H1 (cell line): ENCODE measurements around the gene LRP2BP. TPM values are rescaled to one million over a fixed set of nuclear protein-coding genes. Genes with fewer than 3 reads are reported as not detected.
"Not testable (repeated sequence)": the region's sequence is repeated elsewhere in the genome, so short reads cannot be mapped to it uniquely, and the experiment has no call there.

Experiments
- CTCF ChIA-PET: fragments of 300-600 bp; sonication (Branson Sonifier 250); formaldehyde crosslinking; loops from one replicate; lab custom pipeline; 2021; ENCODE audit not compliant: partially characterized antibody; lab: Charles Lee
- POLR2A ChIA-PET: fragments of 300-600 bp; sonication (Branson Sonifier 250); formaldehyde crosslinking; loops from one replicate; lab custom pipeline; 2021; ENCODE audit warnings: inconsistent platforms; ENCODE audit not compliant: partially characterized antibody; lab: Charles Lee
- DNase-seq, 2 experiments: peaks; one replicate each; pipeline versions ENCODE4 v3.0.0 to v3.0.0-alpha.2; 2010 to 2022; ENCODE audit warnings: low spot score in 2 of 2, low read depth in 1 of 2, mixed read lengths in 1 of 2
- FAIRE-seq: peaks from 2 replicates; lab custom pipeline; 2011; peaks lifted over from hg19 to GRCh38; lab: Jason Lieb, UNC
- H2AFZ ChIP-seq: 2 replicates; pipeline ENCODE4 v1.8.1; 2012; ENCODE audit warnings: low read length, inconsistent platforms
- H2AK5ac ChIP-seq: 2 replicates; pipeline ENCODE4 v1.6.1; 2013; ENCODE audit warnings: low read depth, low read length
- H2BK120ac ChIP-seq: replicated peaks from 2 replicates; pipeline ENCODE3; 2013; ENCODE audit warnings: low read depth, low read length, inconsistent platforms
- H2BK12ac ChIP-seq: 2 replicates; pipeline ENCODE4 v1.6.1; 2013; ENCODE audit warnings: low read depth, low read length
- H2BK15ac ChIP-seq: 2 replicates; pipeline ENCODE4 v1.6.1; 2013; ENCODE audit warnings: low read length
- H2BK20ac ChIP-seq: 2 replicates; pipeline ENCODE4 v1.6.1; 2013; ENCODE audit warnings: low read length
- H2BK5ac ChIP-seq: 2 replicates; pipeline ENCODE4 v1.6.1; 2013; ENCODE audit warnings: low read depth, low read length
- H3K14ac ChIP-seq: 2 replicates; pipeline ENCODE4 v1.6.1; 2013; ENCODE audit warnings: inconsistent platforms; ENCODE audit not compliant: insufficient read length
- H3K18ac ChIP-seq: 2 replicates; pipeline ENCODE4 v1.6.1; 2013; ENCODE audit warnings: low read length; ENCODE audit errors: extremely low read depth
- H3K23ac ChIP-seq: 2 replicates; pipeline ENCODE4 v1.6.1; 2013; ENCODE audit warnings: inconsistent platforms; ENCODE audit not compliant: insufficient read length
- H3K23me2 ChIP-seq: 2 replicates; pipeline ENCODE4 v1.6.1; 2013; ENCODE audit warnings: low read depth, low read length
- H3K27ac ChIP-seq: 2 replicates; pipeline ENCODE4 v1.6.1; 2011; ENCODE audit warnings: low read depth, low read length, inconsistent platforms
- H3K27me3 ChIP-seq, 4 experiments: replicated peaks in 1 of 4; 1 replicate in 1 of 4; 2 replicates in 3 of 4; pipeline versions ENCODE4 v1.6.1 to v1.8.1; 2011 to 2013; ENCODE audit warnings: low read length in 3 of 4, mild to moderate bottlenecking in 3 of 4, inconsistent platforms in 2 of 4, mixed read lengths in 2 of 4, moderate library complexity in 1 of 4; ENCODE audit not compliant: control insufficient read depth in 3 of 4, insufficient read depth in 3 of 4; ENCODE audit errors: extremely low read depth in 1 of 4
- H3K36me3 ChIP-seq, 4 experiments: 2 replicates each; pipeline versions ENCODE4 v1.6.1 to v1.8.1; 2011 to 2013; ENCODE audit warnings: mild to moderate bottlenecking in 4 of 4, low read length in 3 of 4, moderate library complexity in 2 of 4, control low read depth in 1 of 4, inconsistent platforms in 1 of 4; ENCODE audit not compliant: insufficient read depth in 4 of 4, control insufficient read depth in 2 of 4
- H3K4ac ChIP-seq: replicated peaks from 2 replicates; pipeline ENCODE3; 2013; ENCODE audit warnings: low read length, low read depth, mixed read lengths, inconsistent platforms; ENCODE audit not compliant: insufficient read length
- H3K4me1 ChIP-seq, 4 experiments: replicated peaks in 1 of 4; 1 replicate in 1 of 4; 2 replicates in 3 of 4; pipeline versions ENCODE4 v1.6.1 to v1.8.1; 2011 to 2013; ENCODE audit warnings: low read length in 3 of 4, inconsistent platforms in 2 of 4, mixed read lengths in 1 of 4; ENCODE audit not compliant: insufficient read depth in 4 of 4, control insufficient read depth in 3 of 4
- H3K4me2 ChIP-seq, 2 experiments: 2 replicates each; pipeline versions ENCODE4 v1.6.1 to v1.8.1; 2011 to 2013; ENCODE audit warnings: low read depth in 2 of 2, low read length in 2 of 2, control low read depth in 1 of 2, inconsistent platforms in 1 of 2, mild to moderate bottlenecking in 1 of 2; ENCODE audit not compliant: insufficient read depth in 1 of 2
- H3K4me3 ChIP-seq, 4 experiments: fragments of 200-600, 300-600 bp in 1 of 4; sonication (generic), shearing (Covaris generic), sonication (Bioruptor Twin) in 1 of 4; 2 replicates each; pipeline versions ENCODE4 v1.5.1 to v1.8.1; 2011 to 2016; ENCODE audit warnings: low read length in 4 of 4, low read depth in 3 of 4, control low read depth in 2 of 4, inconsistent platforms in 2 of 4, mild to moderate bottlenecking in 2 of 4, mixed read lengths in 1 of 4, moderate library complexity in 1 of 4; ENCODE audit not compliant: insufficient read depth in 2 of 4; ENCODE audit errors: extremely low read depth in 1 of 4
- H3K56ac ChIP-seq: replicated peaks from 2 replicates; pipeline ENCODE3; 2013; ENCODE audit warnings: low read depth, mild to moderate bottlenecking, mixed read lengths, low read length, inconsistent platforms; ENCODE audit not compliant: insufficient read length
- H3K79me1 ChIP-seq: 2 replicates; pipeline ENCODE4 v1.6.1; 2013; ENCODE audit warnings: low read depth, low read length, control low read depth
- H3K79me2 ChIP-seq, 2 experiments: 2 replicates each; pipeline versions ENCODE4 v1.6.1 to v1.8.1; 2012 to 2013; ENCODE audit warnings: low read length in 2 of 2, mild to moderate bottlenecking in 2 of 2, inconsistent platforms in 1 of 2; ENCODE audit not compliant: insufficient read depth in 2 of 2, control insufficient read depth in 1 of 2
- H3K9ac ChIP-seq, 4 experiments: replicated peaks in 1 of 4; 1 replicate in 1 of 4; 2 replicates in 3 of 4; pipeline versions ENCODE4 v1.6.1 to v1.8.1; 2011 to 2013; ENCODE audit warnings: low read depth in 3 of 4, low read length in 3 of 4, control low read depth in 2 of 4, mild to moderate bottlenecking in 2 of 4, moderate library complexity in 2 of 4, inconsistent platforms in 1 of 4; ENCODE audit errors: extremely low read depth in 1 of 4
- H3K9me3 ChIP-seq, 2 experiments: 2 replicates each; pipeline versions ENCODE4 v1.6.1 to v1.8.1; 2012 to 2013; ENCODE audit warnings: mild to moderate bottlenecking in 2 of 2, moderate library complexity in 2 of 2, control low read depth in 1 of 2, inconsistent platforms in 1 of 2, low read depth in 1 of 2, low read length in 1 of 2, mixed read lengths in 1 of 2; ENCODE audit not compliant: insufficient read depth in 2 of 2
- H4K20me1 ChIP-seq, 2 experiments: replicated peaks in 1 of 2; 2 replicates each; pipeline versions ENCODE3 to v1.8.1; 2011 to 2013; ENCODE audit warnings: inconsistent platforms in 2 of 2, low read length in 2 of 2, mild to moderate bottlenecking in 1 of 2; ENCODE audit not compliant: insufficient read depth in 2 of 2, control insufficient read depth in 1 of 2
- H4K5ac ChIP-seq: 2 replicates; pipeline ENCODE4 v1.6.1; 2013; ENCODE audit warnings: low read length, low read depth, mixed read lengths, inconsistent platforms; ENCODE audit not compliant: insufficient read length
- H4K8ac ChIP-seq: 2 replicates; pipeline ENCODE4 v1.8.0; 2013; ENCODE audit warnings: mild to moderate bottlenecking, moderate library complexity, low read length, inconsistent platforms; ENCODE audit not compliant: insufficient read depth; ENCODE audit errors: extremely low read depth
- H4K91ac ChIP-seq: replicated peaks from 2 replicates; pipeline ENCODE3; 2013; ENCODE audit warnings: low read length, mixed read lengths, inconsistent platforms; ENCODE audit not compliant: insufficient read length
- WGBS, 2 experiments: shearing (Covaris generic) in 1 of 2; methylation state at CpG; one replicate each; pipeline versions ENCODE4 v1.1.6 to v1.1.7; 2013 to 2015; ENCODE audit warnings: low lambda C conversion rate in 2 of 2, mixed read lengths in 2 of 2, inconsistent platforms in 1 of 2, low coverage in 1 of 2, missing lambda C conversion rate in 1 of 2; ENCODE audit not compliant: insufficient replicate concordance in 2 of 2, insufficient coverage in 1 of 2, insufficient read length in 1 of 2; ENCODE audit errors: extremely low coverage in 1 of 2, missing lambda C conversion rate in 1 of 2; 5-methylcytosine and 5-hydroxymethylcytosine counted together
- polyA plus RNA-seq, 7 experiments: library from polyadenylated mRNA; depleted of rRNA in 3 of 7; stranded (reverse) in 5 of 7; unstranded in 2 of 7; fragments of >200 nt in 5 of 7; fragments of 200-250 nt in 2 of 7; gene quantifications; 1 replicate in 5 of 7; 2 replicates in 1 of 7; 4 replicates in 1 of 7; pipeline versions ENCODE4 v1.2.1 to v1.2.3, GENCODE V29; 2011 to 2013; ENCODE audit warnings: missing spikeins in 2 of 7, mixed read lengths in 2 of 7
- total RNA-seq: library from RNA; stranded (reverse); fragmentation: NEBNext Ultra II Directional; extraction: Animal tissue kit (Norgen Biotek cat#: 25700); gene quantifications from 2 replicates; pipeline ENCODE4 v1.2.1, GENCODE V29; 2021

LRP2BP gene
- total and polyA plus RNA-seq, 2 of the 8 experiments (the other 6 are each of a cell fraction or from before 2014, with no cell fraction given): 0.12 to 0.30 TPM

GRCh38 chr4:185362570-185362969, 33.2 kb downstream of the LRP2BP start:
- H4K91ac ChIP-seq, H3K18ac ChIP-seq, H2AK5ac ChIP-seq, H3K23me2 ChIP-seq, H4K20me1 ChIP-seq, H2BK15ac ChIP-seq, H3K23ac ChIP-seq, H2BK120ac ChIP-seq, H3K4ac ChIP-seq, H3K56ac ChIP-seq, H2AFZ ChIP-seq, H4K8ac ChIP-seq, H3K9ac ChIP-seq, H3K79me2 ChIP-seq, H3K4me3 ChIP-seq, H3K4me2 ChIP-seq, POLR2A ChIA-PET, H2BK12ac ChIP-seq, H3K9me3 ChIP-seq, FAIRE-seq, H2BK20ac ChIP-seq, H3K4me1 ChIP-seq, H3K79me1 ChIP-seq, DNase-seq, H3K27ac ChIP-seq, H3K14ac ChIP-seq, H4K5ac ChIP-seq, H3K27me3 ChIP-seq, H2BK5ac ChIP-seq: not testable (repeated sequence)
- peaks cover 0 to 11% (median 3%) of the 10 kb centered on the region in 4 experiments; a peak in 2 of 8 replicates for H3K36me3 ChIP-seq
- CTCF ChIA-PET: interaction anchor here (0.6 to 1.0 kb wide), 3 partner anchors 239 to 432 kb away, joined by 3 read pairs; no protein-coding TSS in a partner anchor
- 90% methylated on average over 4 of the region's 6 CpGs; no CpG with 5 or more reads in 1 of the 2 experiments for WGBS, 2 experiments
